Measurements from ENCODE around the gene TRIP13. TPM values are rescaled to one million over a fixed set of nuclear protein-coding genes. Genes with fewer than 3 reads are reported as not detected.

Gene TRIP13
- polyA plus RNA-seq, 1 experiment, result 20.4 TPM

GRCh38 chr5:886036-886435 lies 6.6 kb upstream of the TRIP13 start:
- no peak for DNase-seq (ENCODE audit: low read depth)
- POLR2A ChIA-PET, result no interaction called here
- TF ChIP-seq, protein P1, sequence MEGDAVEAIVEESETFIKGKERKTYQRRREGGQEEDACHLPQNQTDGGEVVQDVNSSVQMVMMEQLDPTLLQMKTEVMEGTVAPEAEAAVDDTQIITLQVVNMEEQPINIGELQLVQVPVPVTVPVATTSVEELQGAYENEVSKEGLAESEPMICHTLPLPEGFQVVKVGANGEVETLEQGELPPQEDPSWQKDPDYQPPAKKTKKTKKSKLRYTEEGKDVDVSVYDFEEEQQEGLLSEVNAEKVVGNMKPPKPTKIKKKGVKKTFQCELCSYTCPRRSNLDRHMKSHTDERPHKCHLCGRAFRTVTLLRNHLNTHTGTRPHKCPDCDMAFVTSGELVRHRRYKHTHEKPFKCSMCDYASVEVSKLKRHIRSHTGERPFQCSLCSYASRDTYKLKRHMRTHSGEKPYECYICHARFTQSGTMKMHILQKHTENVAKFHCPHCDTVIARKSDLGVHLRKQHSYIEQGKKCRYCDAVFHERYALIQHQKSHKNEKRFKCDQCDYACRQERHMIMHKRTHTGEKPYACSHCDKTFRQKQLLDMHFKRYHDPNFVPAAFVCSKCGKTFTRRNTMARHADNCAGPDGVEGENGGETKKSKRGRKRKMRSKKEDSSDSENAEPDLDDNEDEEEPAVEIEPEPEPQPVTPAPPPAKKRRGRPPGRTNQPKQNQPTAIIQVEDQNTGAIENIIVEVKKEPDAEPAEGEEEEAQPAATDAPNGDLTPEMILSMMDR (IDR thresholded peaks at IDR 0.05; ENCODE audit: insufficient read depth, low read depth, low read length), result no peak
- peaks cover 60% of the 10 kb centered on the region for H3K36me3 ChIP-seq (ENCODE audit: control insufficient read depth, insufficient read depth, low read length)
- no peak overlapping the region for H3K4me3 ChIP-seq (ENCODE audit: low read depth, low read length)
- CTCF ChIA-PET, result no interaction called here
- no peaks in the 10 kb centered on the region for H3K27me3 ChIP-seq (ENCODE audit: control insufficient read depth, insufficient read depth, low read length)

DNA sequence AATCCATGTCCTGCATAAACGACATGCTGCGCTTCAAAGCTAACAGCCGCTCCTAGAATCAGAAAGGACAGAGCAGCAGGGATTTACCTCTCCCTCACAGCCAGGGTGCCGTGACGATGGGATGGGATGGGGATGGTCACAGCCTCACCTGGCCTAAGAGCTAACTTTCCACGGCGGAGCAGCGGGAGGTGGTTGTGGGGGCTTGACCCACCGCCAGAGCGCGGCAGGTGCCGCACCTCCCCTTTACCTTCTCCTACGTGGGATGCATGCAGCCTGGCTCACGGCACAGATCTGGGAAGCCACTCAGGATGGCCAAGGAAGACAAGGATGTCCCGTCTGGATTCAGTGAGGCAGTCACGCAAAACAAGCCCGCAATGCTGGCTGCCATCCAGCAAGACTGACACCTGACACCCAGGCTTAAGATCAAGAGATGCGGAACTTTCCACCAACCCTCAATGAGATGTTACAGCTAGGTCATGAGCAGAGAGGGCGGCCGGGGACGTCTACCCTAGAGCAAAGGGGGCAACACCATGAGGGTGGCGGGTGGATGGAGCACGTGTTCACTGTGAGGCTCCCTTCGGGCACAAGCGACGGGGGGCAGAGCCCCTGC lies 5.9 kb upstream of the TRIP13 start:
- CTCF ChIA-PET, result no interaction called here
- no peak overlapping the region for H3K4me3 ChIP-seq (ENCODE audit: low read depth, low read length)
- H3K36me3 ChIP-seq (ENCODE audit: control insufficient read depth, insufficient read depth, low read length), result peaks cover 55% of the 10 kb centered on the region
- TF ChIP-seq, protein P1 (IDR thresholded peaks at IDR 0.05; ENCODE audit: insufficient read depth, low read depth, low read length), result no peak
- POLR2A ChIA-PET, result no interaction called here
- no peak for DNase-seq (ENCODE audit: low read depth)
- no peaks in the 10 kb centered on the region for H3K27me3 ChIP-seq (ENCODE audit: control insufficient read depth, insufficient read depth, low read length)

DNA sequence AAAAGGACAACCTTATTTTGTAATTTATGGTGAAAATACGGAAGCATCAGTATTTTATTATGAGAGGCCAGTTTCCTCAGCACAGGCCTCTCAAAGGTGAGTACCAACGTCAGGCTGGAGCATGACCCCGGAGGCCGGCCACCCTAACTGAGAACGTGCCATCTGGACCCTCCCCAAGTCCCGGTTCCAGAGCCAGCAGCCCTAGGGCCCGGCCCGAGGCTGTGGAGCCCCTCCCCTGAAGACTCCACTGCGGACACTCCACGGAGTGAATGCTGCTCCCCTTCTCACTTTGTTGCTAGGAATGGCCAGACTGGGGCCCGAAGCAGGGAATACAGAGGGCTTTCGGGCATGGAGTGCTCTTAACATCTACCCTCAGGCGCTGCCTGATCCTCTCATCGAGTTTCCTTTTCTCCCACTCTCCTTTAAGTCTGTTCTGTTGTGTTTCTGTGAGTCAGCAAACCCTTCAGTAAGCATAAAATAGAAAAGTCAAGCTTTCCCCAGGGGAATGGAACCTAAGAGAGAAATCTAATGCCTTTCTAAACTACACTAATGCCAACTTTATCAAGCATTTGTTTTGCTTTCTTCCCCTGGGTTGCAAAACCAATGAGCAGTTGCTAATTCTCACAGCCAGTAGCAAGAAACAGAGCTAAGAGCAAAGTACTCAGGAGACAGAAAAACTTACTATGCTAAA lies 4.6 kb upstream of the TRIP13 start:
- POLR2A ChIA-PET, result no interaction called here
- no peak for DNase-seq (ENCODE audit: low read depth)
- H3K36me3 ChIP-seq (ENCODE audit: control insufficient read depth, insufficient read depth, low read length), result peaks cover 49% of the 10 kb centered on the region
- H3K27me3 ChIP-seq (ENCODE audit: control insufficient read depth, insufficient read depth, low read length), result no peaks in the 10 kb centered on the region
- H3K4me3 ChIP-seq (ENCODE audit: low read depth, low read length), result no peak overlapping the region
- TF ChIP-seq, protein P1 (IDR thresholded peaks at IDR 0.05; ENCODE audit: insufficient read depth, low read depth, low read length), result no peak
- CTCF ChIA-PET, result no interaction called here

DNA sequence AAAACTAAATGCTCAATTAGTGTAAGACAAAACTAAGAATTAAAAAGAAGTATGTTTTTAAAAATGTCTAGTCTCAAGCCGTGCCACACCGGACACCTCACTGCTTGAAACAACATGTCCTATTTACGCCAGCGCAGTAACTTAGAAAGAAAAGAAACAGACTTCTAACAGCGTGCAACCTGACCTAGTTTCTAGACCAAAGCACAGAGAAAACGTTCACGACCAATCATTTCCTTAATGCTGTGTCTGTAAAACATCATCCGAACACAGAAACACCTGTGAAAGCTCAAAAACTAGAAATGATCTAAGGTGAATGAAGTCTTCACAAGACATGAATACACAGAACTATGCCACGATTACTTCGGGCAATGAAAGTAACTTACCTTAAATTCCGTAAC lies 4.0 kb upstream of the TRIP13 start:
- no peak overlapping the region for H3K4me3 ChIP-seq (ENCODE audit: low read depth, low read length)
- H3K36me3 ChIP-seq (ENCODE audit: control insufficient read depth, insufficient read depth, low read length), result peaks cover 44% of the 10 kb centered on the region
- DNase-seq (ENCODE audit: low read depth), result no peak
- CTCF ChIA-PET, result interaction anchor here (0.5 kb wide), 1 partner anchor 76 kb away, joined by 3 read pairs; no protein-coding TSS in a partner anchor
- TF ChIP-seq, protein P1 (IDR thresholded peaks at IDR 0.05; ENCODE audit: insufficient read depth, low read depth, low read length), result no peak
- POLR2A ChIA-PET, result no interaction called here
- H3K27me3 ChIP-seq (ENCODE audit: control insufficient read depth, insufficient read depth, low read length), result no peaks in the 10 kb centered on the region

DNA sequence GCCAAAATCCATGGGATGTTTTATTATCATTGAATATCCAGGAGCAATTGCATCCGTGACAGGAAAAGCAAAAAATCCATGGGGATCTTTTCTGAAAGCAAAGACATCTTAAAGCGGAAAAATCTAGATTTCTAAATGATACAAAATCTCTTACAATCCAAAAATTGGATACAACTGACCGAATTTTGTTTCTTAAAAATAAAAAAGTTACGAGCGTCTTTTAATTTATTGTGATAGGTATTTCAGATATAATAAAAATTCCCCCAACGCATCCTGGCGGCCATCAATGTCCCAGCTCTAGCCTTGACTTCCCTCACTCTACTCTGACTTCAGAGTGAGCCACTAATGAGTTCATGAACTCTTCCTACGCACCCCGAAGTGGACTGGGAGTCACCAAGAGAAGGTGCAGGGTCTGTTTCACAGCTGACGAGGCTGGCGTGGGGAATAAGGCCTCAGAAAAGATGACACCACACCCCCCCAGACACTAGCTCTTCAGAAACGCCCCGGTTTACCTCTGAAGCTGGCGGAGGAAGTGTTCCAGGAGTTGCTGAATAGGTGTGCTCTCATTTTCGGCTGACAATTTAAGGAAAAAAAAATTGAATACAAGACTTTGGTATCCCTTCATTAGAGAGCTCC lies 3.5 kb upstream of the TRIP13 start:
- ChIA-PET CTCF (interaction anchor here (0.5 kb wide), 1 partner anchor 77 kb away, joined by 3 read pairs; no protein-coding TSS in a partner anchor), POLR2A (no interaction called here)
- no peak overlapping the region for H3K4me3 ChIP-seq (ENCODE audit: low read depth, low read length)
- peaks cover 40% of the 10 kb centered on the region for H3K36me3 ChIP-seq (ENCODE audit: control insufficient read depth, insufficient read depth, low read length)
- no peak for DNase-seq (ENCODE audit: low read depth)
- TF ChIP-seq, protein P1 (IDR thresholded peaks at IDR 0.05; ENCODE audit: insufficient read depth, low read depth, low read length), result no peak
- no peaks in the 10 kb centered on the region for H3K27me3 ChIP-seq (ENCODE audit: control insufficient read depth, insufficient read depth, low read length)
